SK-N-MC (cell line): ENCODE measurements around the gene EGR1.

Source experiments
- DNase-seq: peaks from one replicate; pipeline ENCODE4 v3.0.0-alpha.2; 2011; ENCODE audit warnings: low read depth, low spot score
- H3K27ac ChIP-seq: fragments of 200-600 bp; sonication (generic); 2 replicates; pipeline ENCODE4 v1.5.1; 2016; ENCODE audit warnings: mixed run types
- H3K36me3 ChIP-seq: fragments of 200-600 bp; sonication (generic); 2 replicates; pipeline ENCODE4 v1.6.1; 2017; ENCODE audit warnings: antibody characterized with exemption, low read length, mixed read lengths; ENCODE audit not compliant: insufficient read depth
- H3K4me3 ChIP-seq: fragments of 200-600 bp; sonication (generic); 2 replicates; pipeline ENCODE4 v1.5.1; 2016
- H3K9ac ChIP-seq: fragments of 200-600 bp; sonication (generic); 2 replicates; pipeline ENCODE4 v1.8.0; 2017; ENCODE audit warnings: mixed run types, mixed read lengths; ENCODE audit not compliant: insufficient read length
- H3K9me3 ChIP-seq: fragments of 200-600 bp; sonication (generic); 2 replicates; pipeline ENCODE4 v1.6.1; 2017; ENCODE audit warnings: low read depth, mild to moderate bottlenecking, antibody characterized with exemption, low read length, moderate library complexity, mixed read lengths
- EZH2 ChIP-seq: fragments of 200-600 bp; sonication (generic); IDR thresholded peaks from one replicate; pipeline ENCODE4 v1.6.1; 2017; ENCODE audit warnings: antibody characterized with exemption
- FOXP2 ChIP-seq: optimal IDR thresholded peaks from 2 replicates; pipeline ENCODE3; 2011; ENCODE audit warnings: mild to moderate bottlenecking, moderate library complexity; ENCODE audit not compliant: insufficient read depth; ENCODE audit errors: extremely low read length, control extremely low read depth
- POLR2AphosphoS5 ChIP-seq: IDR thresholded peaks from 2 replicates; pipeline ENCODE4 v1.6.1; 2012; ENCODE audit warnings: mild to moderate bottlenecking, low read depth, low read length, borderline replicate concordance

Gene EGR1

GRCh38 chr5:138459311-138459933 lies 5.9 kb upstream of the EGR1 start:
- Histone ChIP-seq H3K36me3 (no peaks in the 10 kb centered on the region), H3K4me3 (no peak overlapping the region), H3K9me3 (no peaks in the 10 kb centered on the region), H3K27ac (no peak overlapping the region), H3K9ac (no peak overlapping the region)
- TF ChIP-seq FOXP2, result no peak
- no peak for TF ChIP-seq POLR2AphosphoS5
- TF ChIP-seq EZH2, result no peak
- DNase-seq, result no peak

DNA sequence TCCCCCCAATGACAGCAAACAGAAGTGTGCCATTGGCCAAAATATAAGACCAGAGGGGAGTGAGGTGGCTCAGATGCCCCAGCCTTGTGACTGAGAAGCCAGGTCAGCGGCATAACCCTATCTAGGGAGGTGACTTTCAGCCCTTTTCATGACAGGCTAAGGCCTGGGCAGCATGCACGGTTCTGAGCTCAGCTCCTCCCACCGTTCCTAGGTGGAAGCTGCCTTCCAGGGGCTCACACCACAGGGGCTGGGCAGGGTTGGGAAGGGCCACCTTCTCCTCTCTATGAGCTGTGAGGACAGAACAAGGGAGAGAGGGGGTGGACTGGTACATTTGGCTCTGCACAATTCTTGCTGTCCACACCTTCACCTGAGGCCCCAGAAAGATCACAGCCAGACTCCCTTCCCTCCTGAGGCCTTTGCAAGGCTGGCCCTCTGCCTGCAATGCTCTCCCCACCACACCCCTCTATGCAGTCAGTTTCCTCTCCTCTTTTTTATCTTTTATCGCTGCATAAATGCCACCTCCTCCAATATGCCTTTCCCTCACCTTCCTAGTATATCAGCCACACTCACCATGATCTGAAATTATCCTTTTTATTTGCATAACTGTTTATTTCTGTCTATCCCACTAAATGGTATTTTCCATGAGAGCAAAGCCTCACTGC lies 5.1 kb upstream of the EGR1 start:
- no peak overlapping the region for H3K9ac ChIP-seq
- H3K27ac ChIP-seq, result no peak overlapping the region
- no peak for DNase-seq
- no peak overlapping the region for H3K4me3 ChIP-seq
- no peaks in the 10 kb centered on the region for H3K36me3 ChIP-seq
- TF ChIP-seq POLR2AphosphoS5 (no peak), EZH2 (no peak), FOXP2 (no peak)
- no peaks in the 10 kb centered on the region for H3K9me3 ChIP-seq

DNA sequence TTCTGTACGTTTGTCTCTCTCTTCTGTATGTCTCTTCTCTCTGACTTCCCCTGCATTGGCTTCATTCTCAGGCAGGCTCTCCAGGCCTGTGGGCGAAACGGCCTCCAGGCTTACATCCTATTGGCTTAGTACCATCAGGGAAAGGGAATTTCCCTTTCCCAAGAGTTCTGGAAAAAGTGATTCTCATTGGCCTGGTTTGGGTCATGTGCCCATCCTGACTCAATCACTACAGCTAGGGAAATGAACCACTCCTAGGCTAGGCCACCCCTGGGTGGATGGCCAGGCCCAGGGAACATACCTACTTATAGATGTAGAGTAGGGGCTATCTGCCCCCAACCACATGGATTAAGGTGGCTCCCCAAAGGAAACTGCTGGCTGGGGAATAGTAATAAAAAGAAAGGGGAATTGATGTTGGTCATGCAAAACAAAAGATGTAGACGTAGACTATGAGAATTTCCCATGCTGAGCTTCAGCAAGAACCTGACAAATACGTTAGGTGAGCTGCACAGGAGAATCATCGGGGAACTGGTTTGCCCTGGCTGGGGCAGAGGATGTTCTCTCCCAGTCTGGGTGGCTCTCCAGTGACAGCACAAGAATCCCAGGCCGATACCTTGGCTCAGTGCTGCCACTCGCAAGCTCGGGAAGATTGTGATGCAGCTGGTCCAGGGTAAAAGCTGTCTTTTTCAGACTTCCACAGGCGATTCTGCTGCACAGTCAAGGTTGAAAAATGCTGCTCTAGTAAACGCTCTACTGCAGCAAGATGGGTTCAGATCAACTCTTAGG lies 3.7 kb upstream of the EGR1 start:
- TF ChIP-seq EZH2 (no peak), POLR2AphosphoS5 (no peak)
- H3K9me3 ChIP-seq, result no peaks in the 10 kb centered on the region
- no peak for DNase-seq
- no peak overlapping the region for H3K4me3 ChIP-seq
- no peaks in the 10 kb centered on the region for H3K36me3 ChIP-seq
- no peak overlapping the region for H3K27ac ChIP-seq
- no peak overlapping the region for H3K9ac ChIP-seq

- DNase-seq, result no peak
- TF ChIP-seq FOXP2 (no peak), EZH2 (no peak), POLR2AphosphoS5 (no peak)
These were observed 1.8 kb upstream of the EGR1 start for GRCh38 chr5:138463419-138464007.

DNA sequence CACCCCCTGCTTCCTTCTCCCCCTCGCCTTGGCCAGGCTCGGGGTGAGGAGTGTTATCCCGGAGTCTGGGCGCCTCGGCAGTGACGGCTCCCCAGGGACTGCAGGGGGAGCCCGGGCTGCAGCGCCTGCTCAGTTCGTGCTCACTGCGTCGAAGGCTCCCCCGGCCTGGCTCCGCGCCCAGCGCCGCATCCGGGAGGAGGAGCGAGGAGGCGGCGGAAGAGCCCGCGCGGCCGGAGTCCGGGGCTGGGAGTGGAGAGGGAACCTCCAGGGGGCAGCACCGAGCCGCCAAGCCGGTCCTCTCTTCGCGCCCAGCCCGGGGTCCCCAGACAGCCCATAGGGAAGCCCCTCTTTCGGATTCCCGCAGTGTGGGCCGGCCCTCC lies 1.3 kb upstream of the EGR1 start:
- TF ChIP-seq POLR2AphosphoS5 (peak; percentile 73; the same call in 1 of the 2 replicates), EZH2 (no peak), FOXP2 (peak; percentile 98)
- peak overlapping the region; percentile 81 for H3K4me3 ChIP-seq
- H3K36me3 ChIP-seq, result no peaks in the 10 kb centered on the region
- H3K27ac ChIP-seq, result peak overlapping the region; percentile 87
- DNase-seq, result peak; percentile 59
- no peaks in the 10 kb centered on the region for H3K9me3 ChIP-seq
- peak overlapping the region; percentile 80 for H3K9ac ChIP-seq

More at GRCh38 chr5:138463419-138464007, 1.8 kb upstream of the EGR1 start:
- H3K9me3 ChIP-seq, result no peaks in the 10 kb centered on the region
- no peaks in the 10 kb centered on the region for H3K36me3 ChIP-seq
- H3K4me3 ChIP-seq, result peak overlapping the region; percentile 81
- H3K9ac ChIP-seq, result peak overlapping the region; percentile 58
- peak overlapping the region; percentile 82 for H3K27ac ChIP-seq

GRCh38 chr5:138464388-138465260 lies 655 bp upstream of the EGR1 start:
- peak overlapping the region; percentile 87 for H3K27ac ChIP-seq
- no peaks in the 10 kb centered on the region for H3K9me3 ChIP-seq
- no peaks in the 10 kb centered on the region for H3K36me3 ChIP-seq
- TF ChIP-seq FOXP2 (peak; percentile 34), EZH2 (no peak), POLR2AphosphoS5 (no peak)
- peak overlapping the region; percentile 80 for H3K9ac ChIP-seq
- H3K4me3 ChIP-seq, result peak overlapping the region; percentile 81
- DNase-seq, result peak; percentile 95

- no peak overlapping the region for H3K9ac ChIP-seq
- TF ChIP-seq EZH2 (no peak), FOXP2 (no peak), POLR2AphosphoS5 (no peak)
- H3K27ac ChIP-seq, result no peak overlapping the region
- no peaks in the 10 kb centered on the region for H3K36me3 ChIP-seq
- no peaks in the 10 kb centered on the region for H3K9me3 ChIP-seq
- peak overlapping the region; percentile 81 for H3K4me3 ChIP-seq
- no peak for DNase-seq
These were observed 1.0 kb downstream of the EGR1 start for GRCh38 chr5:138466125-138466899.
